Right lobe of liver (tissue), 4 donors: ENCODE measurements around the gene FRG2B.

Experiments used
- CTCF ChIP-seq, 4 donors: fragments of 200-600 bp in 3 of 4; fragments of 450-650 bp in 1 of 4; IDR thresholded peaks; one replicate each; pipeline versions ENCODE4 v1.5.1 to v1.8.0; 2016 to 2022; ENCODE audit warnings: antibody characterized with exemption in 4 of 4, mild to moderate bottlenecking in 2 of 4
- POLR2A ChIP-seq: fragments of 450-650 bp; IDR thresholded peaks from one replicate; pipeline ENCODE4 v1.6.1; 2017; ENCODE audit warnings: antibody characterized with exemption, mild to moderate bottlenecking
- donor health status: DM: no; HTN: no; CAD: no.
- donor health status: DM: no; HTN: no; CAD: no.
- donor health status: DM: no; HTN: yes; CAD: no.

- TF ChIP-seq CTCF (IDR thresholded peaks at IDR 0.05): no peak
- no peak for TF ChIP-seq POLR2A
Observed at GRCh38 chr10:133617196-133617595, 9.4 kb downstream of the FRG2B start.
